Astrocyte (in vitro differentiated cells and primary cell): ENCODE results near the gene ELAVL2.

Source experiments
- CTCF ChIP-seq: IDR thresholded peaks from 2 replicates; pipeline ENCODE4 v1.5.1; 2011; ENCODE audit warnings: low read depth, mild to moderate bottlenecking, inconsistent platforms, low read length, moderate library complexity; ENCODE audit not compliant: insufficient read depth
- EZH2 ChIP-seq: IDR thresholded peaks from 2 replicates; pipeline ENCODE4 v1.6.1; 2012; ENCODE audit warnings: mild to moderate bottlenecking, low read length, inconsistent platforms; ENCODE audit not compliant: insufficient read depth

GRCh38 chr9:23658376-23659258 lies 167.4 kb downstream of the ELAVL2 start:
- TF ChIP-seq CTCF (no peak), EZH2 (no peak)
